ENCODE data around the gene PDIA2. TPM values are rescaled to one million over a fixed set of nuclear protein-coding genes. Genes with fewer than 3 reads are reported as not detected.

PDIA2 gene
- total RNA-seq, 1 experiment from 2014 or later: 1.1 TPM

GRCh38 chr16:314351-314750 is 31.4 kb downstream of the PDIA2 start:
- DNase-seq (ENCODE audit: low read depth, low spot score): no peak
- Histone ChIP-seq H3K27me3 (ENCODE audit: control insufficient read depth, insufficient read depth, low read length) (no peaks in the 10 kb centered on the region), H3K27ac (ENCODE audit: low read length) (no peak overlapping the region), H3K4me1 (ENCODE audit: control insufficient read depth, insufficient read depth, low read length) (no peaks in the 10 kb centered on the region), H3K36me3 (ENCODE audit: control insufficient read depth, insufficient read depth, low read length) (no peaks in the 10 kb centered on the region; the same call in 1 of the 2 replicates), H3K4me3 (ENCODE audit: low read depth in 2 of 2, low read length in 2 of 2) (no peak overlapping the region), H3K9me3 (ENCODE audit: control insufficient read depth, insufficient read depth, low read depth, low read length) (no peaks in the 10 kb centered on the region)
- intact Hi-C loops (cut with micrococcal nuclease; ENCODE audit: unreplicated experiment) (no loop called here), in situ Hi-C loops (cut with HindIII; ENCODE audit: low pct_unique_long_range_greater_than_20kb, low sequenced_read_pairs) (no loop called here)
- no TSS peak for BruUV-seq (replicated peaks)
- CTCF ChIA-PET: no interaction called here
- POLR2A ChIA-PET: interaction anchor here (0.5 to 0.6 kb wide), 2 partner anchors 79 to 106 kb away, joined by 3 to 10 read pairs; no protein-coding TSS in a partner anchor
- TF ChIP-seq SIN3A (IDR thresholded peaks at IDR 0.05; ENCODE audit: borderline replicate concordance, insufficient read depth, low read depth, low read length) (no peak), REST (IDR thresholded peaks at IDR 0.05; ENCODE audit: insufficient read depth in 1 of 2, low read depth in 2 of 2, low read length in 1 of 2) (no peak), TCF7L2 (IDR thresholded peaks at IDR 0.05; ENCODE audit: low read depth, low read length) (no peak), POLR2AphosphoS5 (IDR thresholded peaks at IDR 0.05; ENCODE audit: low read depth, low read length) (no peak)
- TF ChIP-seq, protein P1, sequence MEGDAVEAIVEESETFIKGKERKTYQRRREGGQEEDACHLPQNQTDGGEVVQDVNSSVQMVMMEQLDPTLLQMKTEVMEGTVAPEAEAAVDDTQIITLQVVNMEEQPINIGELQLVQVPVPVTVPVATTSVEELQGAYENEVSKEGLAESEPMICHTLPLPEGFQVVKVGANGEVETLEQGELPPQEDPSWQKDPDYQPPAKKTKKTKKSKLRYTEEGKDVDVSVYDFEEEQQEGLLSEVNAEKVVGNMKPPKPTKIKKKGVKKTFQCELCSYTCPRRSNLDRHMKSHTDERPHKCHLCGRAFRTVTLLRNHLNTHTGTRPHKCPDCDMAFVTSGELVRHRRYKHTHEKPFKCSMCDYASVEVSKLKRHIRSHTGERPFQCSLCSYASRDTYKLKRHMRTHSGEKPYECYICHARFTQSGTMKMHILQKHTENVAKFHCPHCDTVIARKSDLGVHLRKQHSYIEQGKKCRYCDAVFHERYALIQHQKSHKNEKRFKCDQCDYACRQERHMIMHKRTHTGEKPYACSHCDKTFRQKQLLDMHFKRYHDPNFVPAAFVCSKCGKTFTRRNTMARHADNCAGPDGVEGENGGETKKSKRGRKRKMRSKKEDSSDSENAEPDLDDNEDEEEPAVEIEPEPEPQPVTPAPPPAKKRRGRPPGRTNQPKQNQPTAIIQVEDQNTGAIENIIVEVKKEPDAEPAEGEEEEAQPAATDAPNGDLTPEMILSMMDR (IDR thresholded peaks at IDR 0.05): no peak
- no peak for ATAC-seq

- in situ Hi-C loops (cut with HindIII; ENCODE audit: low pct_unique_long_range_greater_than_20kb, low sequenced_read_pairs): no loop called here
- ATAC-seq (no peak), DNase-seq (ENCODE audit: low read depth, low spot score) (no peak)
- Histone ChIP-seq H3K27ac (ENCODE audit: low read length) (no peak overlapping the region), H3K9me3 (ENCODE audit: control insufficient read depth, insufficient read depth, low read depth, low read length) (no peaks in the 10 kb centered on the region), H3K4me1 (ENCODE audit: control insufficient read depth, insufficient read depth, low read length) (no peaks in the 10 kb centered on the region), H3K27me3 (ENCODE audit: control insufficient read depth, insufficient read depth, low read length) (no peaks in the 10 kb centered on the region), H3K4me3 (ENCODE audit: low read depth in 2 of 2, low read length in 2 of 2) (no peak overlapping the region), H3K36me3 (ENCODE audit: control insufficient read depth, insufficient read depth, low read length) (no peaks in the 10 kb centered on the region; the same call in 1 of the 2 replicates)
- intact Hi-C loops (cut with micrococcal nuclease; ENCODE audit: unreplicated experiment): no loop called here
- TF ChIP-seq POLR2AphosphoS5 (IDR thresholded peaks at IDR 0.05; ENCODE audit: low read depth, low read length) (no peak), SIN3A (IDR thresholded peaks at IDR 0.05; ENCODE audit: borderline replicate concordance, insufficient read depth, low read depth, low read length) (no peak), REST (IDR thresholded peaks at IDR 0.05; ENCODE audit: insufficient read depth in 1 of 2, low read depth in 2 of 2, low read length in 1 of 2) (no peak), TCF7L2 (IDR thresholded peaks at IDR 0.05; ENCODE audit: low read depth, low read length) (no peak)
- TF ChIP-seq, protein P1 (IDR thresholded peaks at IDR 0.05): no peak
- POLR2A ChIA-PET: interaction anchor here (0.5 kb wide), 1 partner anchor 107 kb away, joined by 3 read pairs; no protein-coding TSS in a partner anchor
- BruUV-seq (replicated peaks): no TSS peak
- CTCF ChIA-PET: no interaction called here
Observed at GRCh38 chr16:314795-315299, 31.9 kb downstream of the PDIA2 start.
